Activated CD4-positive, alpha-beta T cell treated with anti-CD3 and anti-CD28 coated beads, Interleukin-10, Interleukin-2, amounts not matched to agents 100 ng/mL and 50 ng/mL, durations not matched to agents 16 hours and 8 hours (primary cell): ENCODE results near the gene FBXO46.

Experiments used
- DNase-seq: peaks from one replicate; pipeline ENCODE4 v3.0.0-alpha.2; 2020

The FBXO46 gene

GRCh38 chr19:45730368-45731288 lies at the start of gene FBXO46:
Gene FBXO46 (minus strand): TSS chr19:45730896. CDS start chr19:45713495, 17,401 bp downstream.
- DNase-seq = peak; percentile 98

GRCh38 chr19:45780146-45780447 lies 49.4 kb upstream of the FBXO46 start:
- no peak for DNase-seq

- DNase-seq = peak; percentile 95
Observed at GRCh38 chr19:45779231-45780145, 48.8 kb upstream of the FBXO46 start.

GRCh38 chr19:45778010-45778661 lies 47.4 kb upstream of the FBXO46 start:
- no peak for DNase-seq

- no peak for DNase-seq
Observed at GRCh38 chr19:45777395-45777961, 46.8 kb upstream of the FBXO46 start.

- DNase-seq = no peak
Observed at GRCh38 chr19:45774765-45775164, 44.1 kb upstream of the FBXO46 start.

- no peak for DNase-seq
Observed at GRCh38 chr19:45773384-45773783, 42.7 kb upstream of the FBXO46 start.

GRCh38 chr19:45772912-45773311 lies 42.2 kb upstream of the FBXO46 start:
- DNase-seq = no peak

GRCh38 chr19:45772130-45772840 lies 41.6 kb upstream of the FBXO46 start:
- no peak for DNase-seq

GRCh38 chr19:45771311-45771933 lies 40.7 kb upstream of the FBXO46 start:
- DNase-seq = no peak

- DNase-seq = peak; percentile 94
Observed at GRCh38 chr19:45770192-45771101, 39.8 kb upstream of the FBXO46 start.

- DNase-seq = no peak
Observed at GRCh38 chr19:45769821-45770191, 39.1 kb upstream of the FBXO46 start.

- peak; percentile 98 for DNase-seq
Observed at GRCh38 chr19:45768984-45769782, 38.5 kb upstream of the FBXO46 start, which contains the start of gene SIX5. Gene SIX5 (minus strand): TSS chr19:45769252. CDS start chr19:45768844, 408 bp downstream.

- DNase-seq = peak; percentile 34
Observed at GRCh38 chr19:45768655-45768983, 37.9 kb upstream of the FBXO46 start.

- DNase-seq = peak; percentile 25
Observed at GRCh38 chr19:45767881-45768654, 37.4 kb upstream of the FBXO46 start.

GRCh38 chr19:45767410-45767880 lies 36.7 kb upstream of the FBXO46 start:
- no peak for DNase-seq

GRCh38 chr19:45766869-45767346 lies 36.2 kb upstream of the FBXO46 start:
- no peak for DNase-seq

GRCh38 chr19:45766296-45766868 lies 35.7 kb upstream of the FBXO46 start:
- DNase-seq = no peak
